Neural progenitor cell (in vitro differentiated cells): ENCODE data around the gene SMU1.
"Not testable (repeated sequence)": the region's sequence is repeated elsewhere in the genome, so short reads cannot be mapped to it uniquely, and the experiment has no call there.

Source experiments
- EZH2 ChIP-seq: fragments of 200-600 bp; sonication (generic); IDR thresholded peaks from 2 replicates; pipeline ENCODE4 v1.6.1; 2017; ENCODE audit warnings: antibody characterized with exemption, mild to moderate bottlenecking, moderate library complexity
- EZH2phosphoT487 ChIP-seq: fragments of 200-600 bp; sonication (generic); IDR thresholded peaks from 2 replicates; pipeline ENCODE4 v1.6.1; 2017; ENCODE audit warnings: antibody characterized with exemption
- TF ChIP-seq, protein P1 (sequence below): fragments of 200-600 bp; sonication (generic); IDR thresholded peaks from 2 replicates; pipeline ENCODE4 v1.5.1; 2017; ENCODE audit warnings: antibody characterized with exemption, mild to moderate bottlenecking

DNA sequence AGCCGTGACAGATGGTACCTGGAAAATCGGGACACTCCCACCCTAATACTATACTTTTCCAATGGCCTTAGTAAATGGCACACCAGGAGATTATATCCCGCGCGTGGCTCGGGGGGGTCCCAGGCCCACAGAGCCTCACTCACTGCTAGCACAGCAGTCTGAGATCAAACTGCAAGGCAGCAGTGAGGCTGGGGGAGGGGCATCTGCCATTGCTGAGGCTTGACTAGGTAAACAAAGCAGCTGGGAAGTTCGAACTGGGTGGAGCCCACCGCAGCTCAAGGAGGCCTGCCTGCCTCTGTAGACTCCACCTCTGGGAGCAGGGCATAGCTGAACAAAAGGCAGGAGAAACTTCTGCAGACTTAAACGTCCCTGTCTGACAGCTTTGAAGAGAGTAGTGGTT is 9.2 kb upstream of the SMU1 start:
- TF ChIP-seq EZH2, EZH2phosphoT487: not testable (repeated sequence)
- TF ChIP-seq, protein P1, sequence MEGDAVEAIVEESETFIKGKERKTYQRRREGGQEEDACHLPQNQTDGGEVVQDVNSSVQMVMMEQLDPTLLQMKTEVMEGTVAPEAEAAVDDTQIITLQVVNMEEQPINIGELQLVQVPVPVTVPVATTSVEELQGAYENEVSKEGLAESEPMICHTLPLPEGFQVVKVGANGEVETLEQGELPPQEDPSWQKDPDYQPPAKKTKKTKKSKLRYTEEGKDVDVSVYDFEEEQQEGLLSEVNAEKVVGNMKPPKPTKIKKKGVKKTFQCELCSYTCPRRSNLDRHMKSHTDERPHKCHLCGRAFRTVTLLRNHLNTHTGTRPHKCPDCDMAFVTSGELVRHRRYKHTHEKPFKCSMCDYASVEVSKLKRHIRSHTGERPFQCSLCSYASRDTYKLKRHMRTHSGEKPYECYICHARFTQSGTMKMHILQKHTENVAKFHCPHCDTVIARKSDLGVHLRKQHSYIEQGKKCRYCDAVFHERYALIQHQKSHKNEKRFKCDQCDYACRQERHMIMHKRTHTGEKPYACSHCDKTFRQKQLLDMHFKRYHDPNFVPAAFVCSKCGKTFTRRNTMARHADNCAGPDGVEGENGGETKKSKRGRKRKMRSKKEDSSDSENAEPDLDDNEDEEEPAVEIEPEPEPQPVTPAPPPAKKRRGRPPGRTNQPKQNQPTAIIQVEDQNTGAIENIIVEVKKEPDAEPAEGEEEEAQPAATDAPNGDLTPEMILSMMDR: not testable (repeated sequence)
